ENCODE results near the gene ABLIM1.

The ABLIM1 gene

DNA sequence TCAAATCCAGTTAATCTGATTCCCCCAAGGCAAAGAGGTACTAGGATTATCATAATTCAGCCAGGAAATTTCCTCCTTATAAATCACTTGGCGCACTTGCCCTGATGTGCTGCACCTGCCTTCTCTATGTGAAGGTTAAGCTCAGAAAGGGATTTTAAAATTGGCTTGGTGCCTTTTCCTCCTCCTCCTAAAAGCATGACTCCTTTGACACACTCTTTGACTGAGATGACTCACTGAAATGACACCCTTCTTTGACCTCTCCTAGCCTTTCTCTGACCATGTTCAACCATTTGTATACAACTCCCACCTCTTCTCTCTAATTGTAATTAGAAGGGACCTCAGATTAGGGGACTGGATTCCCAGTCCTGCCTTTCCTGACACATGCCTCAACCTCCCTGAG is 46.5 kb downstream of the ABLIM1 start:
- Histone ChIP-seq H3K27ac (no peak overlapping the region), H3K4me3 (no peak overlapping the region)
- TF ChIP-seq CTCF (IDR thresholded peaks at IDR 0.05): no peak
- DNase-seq (ENCODE audit: low spot score): no peak

DNA sequence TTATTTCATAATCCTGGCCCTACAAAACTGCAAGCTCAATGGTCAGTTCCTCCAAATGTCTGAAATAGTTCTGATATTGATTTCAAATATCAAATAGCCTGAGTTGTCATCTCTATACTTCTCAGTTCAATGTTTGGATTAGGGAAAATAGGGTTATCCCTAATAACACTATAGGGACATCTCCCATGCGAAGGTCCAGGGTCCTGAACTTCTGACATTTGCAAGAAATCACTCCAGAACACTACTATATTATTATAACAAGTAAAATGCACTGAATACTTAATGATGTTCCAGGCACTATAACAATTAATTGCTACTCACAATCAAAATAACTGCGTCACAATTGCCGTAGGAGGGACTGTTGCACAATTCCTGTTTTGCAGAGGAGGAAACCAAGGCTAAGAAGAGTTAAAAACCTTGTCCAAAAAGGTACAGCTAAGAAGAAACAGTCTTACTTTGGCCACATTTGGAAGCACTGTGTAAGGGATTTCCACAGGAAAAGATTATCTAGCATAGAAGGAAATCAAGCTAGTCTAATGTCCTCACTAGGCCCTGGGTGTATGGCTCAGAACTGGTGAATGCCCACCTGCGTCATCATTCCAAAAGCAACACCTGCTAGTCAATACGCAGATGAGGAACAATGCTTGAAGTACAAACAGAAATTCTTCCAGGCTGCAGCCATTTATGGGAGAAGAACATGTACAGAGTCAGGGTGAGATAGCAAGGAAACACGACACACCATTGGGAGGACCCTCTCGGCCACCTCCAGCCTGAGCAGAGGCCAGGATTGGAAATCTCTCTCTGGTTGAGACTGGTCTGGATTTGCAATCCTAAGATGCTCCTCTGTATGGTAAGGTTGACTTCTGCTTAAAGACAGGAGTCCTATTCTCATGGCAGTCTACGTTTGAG is 48.3 kb downstream of the ABLIM1 start:
- H3K27ac ChIP-seq: peak overlapping the region in 1 of 2 donors; percentile 31
- H3K4me3 ChIP-seq: no peak overlapping the region
- no peak for TF ChIP-seq CTCF (IDR thresholded peaks at IDR 0.05)
- DNase-seq (ENCODE audit: low spot score): no peak

DNA sequence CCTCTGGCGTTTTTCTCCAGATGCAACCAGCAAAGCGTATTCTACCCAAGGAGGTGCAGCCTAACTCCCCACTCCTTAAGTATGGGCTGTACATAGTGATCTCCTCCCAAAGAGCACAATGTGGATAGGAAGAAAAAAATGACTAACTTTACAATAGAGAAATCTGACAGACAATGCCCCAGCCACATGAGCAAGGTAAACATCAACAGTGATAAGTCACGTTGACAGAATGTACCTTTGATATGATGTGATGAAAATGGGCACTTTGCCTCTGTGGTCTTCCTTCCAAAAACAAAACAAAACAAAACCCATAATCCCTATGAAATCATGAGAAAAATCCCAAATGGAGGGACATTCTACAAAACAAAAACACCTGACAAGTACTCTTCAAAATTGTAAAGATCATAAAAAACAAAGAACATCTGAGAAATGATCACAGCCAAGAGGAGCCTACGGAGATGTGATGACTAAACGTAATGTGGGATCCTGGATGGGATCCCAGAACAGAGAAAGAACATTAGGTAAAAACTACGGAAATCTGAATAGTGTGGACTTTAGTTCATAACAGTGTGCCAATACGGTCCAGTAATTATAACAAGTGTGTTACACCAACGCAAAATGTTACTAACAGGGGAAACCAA is 50.6 kb downstream of the ABLIM1 start:
- H3K27ac ChIP-seq: peak overlapping the region in 1 of 2 donors; percentile 42
- no peak for TF ChIP-seq CTCF (IDR thresholded peaks at IDR 0.05)
- no peak overlapping the region for H3K4me3 ChIP-seq
- no peak for DNase-seq (ENCODE audit: low spot score)

DNA sequence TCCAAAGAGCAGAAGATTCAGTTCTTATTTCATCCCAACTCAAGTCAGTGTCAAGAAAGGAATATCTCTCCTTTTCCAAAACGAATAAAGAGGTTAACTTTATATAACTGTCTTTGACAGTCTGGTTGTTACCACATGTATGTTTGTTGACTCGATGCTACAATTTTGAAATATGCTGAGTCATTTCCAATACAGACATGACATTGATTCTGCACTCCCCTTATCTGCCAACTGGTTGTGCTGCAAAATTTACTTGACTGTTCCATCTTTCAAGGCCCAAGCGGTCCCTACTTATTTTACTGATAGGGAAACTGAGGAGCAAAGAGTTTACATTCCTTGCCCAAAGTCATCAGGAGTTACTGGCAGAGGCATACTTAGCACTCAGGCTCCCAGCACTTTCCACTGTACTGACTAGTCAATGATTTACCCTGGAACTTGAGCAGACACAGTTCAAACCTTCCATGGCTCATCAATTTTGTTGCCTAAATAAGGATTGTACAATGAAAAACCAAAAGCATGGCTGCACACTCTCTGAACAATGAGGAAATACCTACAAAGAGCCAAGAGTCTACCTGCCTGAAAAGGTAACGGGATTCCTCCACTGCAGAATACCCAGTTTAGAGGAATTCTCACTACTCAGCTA is 52.8 kb downstream of the ABLIM1 start:
- no peak for DNase-seq (ENCODE audit: low spot score)
- Histone ChIP-seq H3K27ac (peak overlapping the region in 1 of 2 donors; percentile 71), H3K4me3 (no peak overlapping the region)
- TF ChIP-seq CTCF (IDR thresholded peaks at IDR 0.05): no peak

GRCh38 chr10:114604357-114605130 is 53.5 kb downstream of the ABLIM1 start:
- no peak for TF ChIP-seq CTCF (IDR thresholded peaks at IDR 0.05)
- DNase-seq (ENCODE audit: low spot score): no peak
- H3K27ac ChIP-seq: peak overlapping the region in 1 of 2 donors; percentile 71
- H3K4me3 ChIP-seq: no peak overlapping the region

DNA sequence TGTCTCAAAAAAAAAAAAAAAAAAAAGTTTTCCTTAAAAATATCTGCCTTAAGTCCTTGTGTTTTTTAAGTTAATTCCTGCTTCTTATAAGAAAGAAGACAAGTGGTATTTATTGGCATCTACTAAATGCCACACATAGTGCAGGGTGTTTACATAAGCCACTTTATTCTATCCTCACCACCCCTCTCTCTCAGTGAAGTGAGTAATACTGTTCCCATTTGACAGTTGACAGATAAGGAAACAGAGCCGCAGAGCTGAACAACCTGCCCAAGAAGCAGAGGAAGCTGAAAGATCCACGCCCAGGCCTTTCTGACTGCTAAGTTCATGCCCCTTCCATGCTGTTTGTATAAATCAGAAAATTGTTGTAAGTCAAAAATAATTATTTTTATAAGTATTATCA is 54.1 kb downstream of the ABLIM1 start:
- no peak for TF ChIP-seq CTCF (IDR thresholded peaks at IDR 0.05)
- no peak overlapping the region for H3K27ac ChIP-seq
- DNase-seq (ENCODE audit: low spot score): no peak
- no peak overlapping the region for H3K4me3 ChIP-seq

Measured in coronary artery (tissue), 2 donors.